HG02938 (cell line): ENCODE data around the gene COIL.
A peak's percentile ranks its signal among the peaks of the same experiment; 100 is the strongest.
"Not testable (repeated sequence)": the region's sequence is repeated elsewhere in the genome, so short reads cannot be mapped to it uniquely, and the experiment has no call there.

Source experiments
- ATAC-seq: cut with Tn5 transposase; IDR thresholded peaks from one replicate; pipeline ENCODE4 v1.9.1; 2021; ENCODE audit warnings: mild to moderate bottlenecking, moderate library complexity; ENCODE audit not compliant: unreplicated experiment

Gene COIL

DNA sequence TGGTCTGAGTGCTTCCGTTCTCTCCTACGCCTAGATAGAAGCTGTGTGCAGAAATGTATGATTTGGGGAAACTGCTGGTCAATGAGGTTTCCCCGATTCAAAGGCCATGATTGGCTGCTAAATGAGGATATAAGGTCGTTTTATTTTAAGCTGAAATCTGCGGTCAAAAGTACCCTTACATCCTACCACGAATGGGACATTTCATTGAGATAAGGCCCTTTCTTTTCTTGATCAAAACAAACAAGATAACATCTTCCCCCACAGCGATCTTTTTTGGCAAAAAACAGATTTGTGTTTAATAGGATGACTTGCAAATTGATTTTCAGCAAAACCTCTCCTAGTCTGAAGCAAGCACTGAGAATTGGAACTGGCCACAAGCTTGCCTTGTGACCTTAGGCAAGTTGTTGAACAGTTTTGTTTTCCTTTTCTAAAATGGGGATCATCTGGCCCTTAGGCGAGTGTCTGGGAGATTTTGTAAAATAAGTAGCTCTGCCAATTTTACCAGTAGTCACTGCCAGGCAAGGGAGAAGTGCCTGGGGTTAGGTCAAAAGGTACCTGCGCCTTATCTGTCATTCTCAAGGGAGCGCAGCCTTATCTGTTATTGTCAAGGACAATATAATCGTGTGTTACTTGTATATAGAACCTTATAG lies 17.7 kb upstream of the COIL start:
- ATAC-seq, result no peak

DNA sequence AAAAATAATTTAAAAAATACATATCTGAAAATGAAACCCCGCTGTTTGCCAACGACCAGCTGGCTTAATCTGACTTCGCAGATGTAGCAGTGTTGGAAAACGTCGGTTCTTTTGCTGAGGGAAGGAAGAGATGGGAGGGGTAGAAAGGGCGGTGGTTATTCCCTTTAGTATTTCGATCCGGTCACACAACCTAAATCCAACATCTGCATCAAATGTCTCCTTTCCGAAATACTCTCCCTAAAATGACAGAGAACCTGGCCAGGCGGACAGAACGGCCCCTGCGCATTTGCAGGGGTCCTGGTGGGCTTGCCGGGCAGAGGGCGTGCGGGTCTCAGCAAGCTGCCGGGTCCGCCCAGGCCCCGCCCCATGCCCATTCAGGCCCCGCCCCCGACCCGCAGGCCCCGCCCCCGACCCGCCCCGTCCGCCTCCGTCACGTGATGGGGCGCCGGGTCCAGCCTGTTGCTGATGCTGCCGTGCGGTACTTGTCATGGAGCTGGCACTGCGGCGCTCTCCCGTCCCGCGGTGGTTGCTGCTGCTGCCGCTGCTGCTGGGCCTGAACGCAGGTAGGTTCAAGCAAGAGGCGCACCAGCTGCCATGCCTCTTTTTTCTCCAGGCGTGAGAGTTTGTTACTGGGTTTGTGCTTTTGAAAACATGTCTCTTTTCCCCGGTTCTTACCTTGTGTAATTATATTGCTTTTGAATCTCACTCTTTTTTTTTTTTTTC lies 17.0 kb upstream of the COIL start, which contains the start of gene SCPEP1:
Gene SCPEP1 (plus strand): TSS at position 459 of the 723 bp plus-strand sequence. CDS start 29 bp downstream, at position 488.
- peak; percentile 68 for ATAC-seq

DNA sequence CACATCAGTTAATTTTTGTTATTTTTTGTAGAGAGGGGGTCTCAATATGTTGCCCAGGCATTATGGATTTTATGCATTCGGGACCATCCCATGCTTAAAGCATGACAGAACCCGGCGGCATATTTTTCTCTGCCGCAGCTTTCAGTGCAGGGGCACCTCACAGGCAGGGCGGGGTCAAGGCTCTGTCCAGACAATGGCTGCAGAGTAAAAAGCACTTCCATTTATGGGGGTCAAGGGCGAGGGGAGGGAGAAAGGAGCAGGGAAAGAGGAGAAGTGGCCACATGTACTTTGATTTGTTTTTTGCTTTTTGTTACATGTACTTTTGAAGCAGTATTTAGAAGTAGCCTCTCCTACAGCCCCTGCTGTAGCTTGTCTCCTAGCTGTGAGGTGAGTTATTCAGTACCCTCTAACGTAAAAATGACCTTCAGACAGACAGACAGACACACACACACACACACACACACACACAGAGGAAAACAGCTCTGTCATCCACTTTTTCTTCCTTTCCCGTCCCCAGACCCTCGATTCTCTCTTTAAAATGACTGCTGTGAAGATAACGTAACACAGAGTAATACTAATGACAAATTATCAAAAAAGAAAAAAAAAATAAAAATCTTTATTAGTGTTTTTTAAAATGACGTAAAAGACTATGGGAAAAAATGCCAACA lies 16.2 kb upstream of the COIL start:
- ATAC-seq, result no peak

DNA sequence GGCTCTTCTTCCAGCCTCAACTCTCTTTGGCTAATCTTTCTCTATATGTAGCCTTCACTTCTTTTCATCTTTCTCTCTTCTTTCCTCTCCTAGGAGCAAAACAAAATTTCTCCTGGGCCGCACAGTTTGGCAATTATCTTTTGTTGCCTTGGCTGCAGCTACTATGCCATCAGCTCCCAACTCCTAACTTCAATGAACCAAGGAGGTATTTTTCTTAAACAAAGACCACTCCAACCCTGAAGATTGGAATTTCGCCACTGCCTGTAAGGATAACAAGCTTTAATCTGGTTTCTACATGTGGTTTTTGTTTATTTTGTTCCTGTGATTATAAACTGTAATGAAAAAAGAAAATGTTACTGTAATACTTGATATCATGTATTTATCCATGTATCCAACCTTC lies 14.8 kb upstream of the COIL start:
- no peak for ATAC-seq

DNA sequence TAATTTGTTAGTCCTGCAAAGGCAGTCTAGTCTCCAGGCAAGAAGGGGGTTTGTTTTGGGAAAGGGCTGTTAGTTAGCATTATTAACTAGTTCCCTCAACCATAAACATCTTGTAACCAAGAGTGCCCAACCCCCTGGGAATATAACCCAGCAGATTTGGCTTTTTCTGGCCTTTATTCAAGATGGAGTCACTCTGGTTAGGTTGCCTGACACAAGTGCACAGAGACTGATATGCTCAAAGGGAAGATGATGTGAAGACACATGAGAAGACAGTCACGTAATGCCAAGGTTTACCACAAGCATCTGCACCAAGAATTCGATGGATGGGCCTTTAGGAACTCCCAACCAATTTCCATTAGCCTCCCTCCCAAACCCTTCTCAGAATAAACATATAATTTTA lies 13.2 kb upstream of the COIL start:
- no peak for ATAC-seq

DNA sequence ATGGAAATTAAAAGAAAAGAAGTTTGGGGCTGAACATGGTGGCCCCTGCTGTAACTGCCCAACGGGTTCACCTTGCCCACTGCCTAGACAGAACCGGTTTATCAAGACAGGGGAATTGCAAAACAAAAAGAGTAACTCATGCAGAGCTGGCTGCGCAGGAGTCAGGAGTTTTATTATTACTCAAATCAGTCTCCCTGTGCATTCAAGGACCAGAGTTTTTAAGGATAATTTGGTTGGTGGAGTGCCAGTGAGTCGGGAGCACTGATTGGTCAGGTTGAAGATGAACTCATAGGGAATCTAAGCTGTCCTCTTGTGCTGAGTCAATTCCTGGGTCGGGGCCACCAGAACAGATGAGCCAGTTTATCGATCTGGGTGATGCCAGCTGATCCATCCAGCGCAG lies 12.7 kb upstream of the COIL start:
- no peak for ATAC-seq

DNA sequence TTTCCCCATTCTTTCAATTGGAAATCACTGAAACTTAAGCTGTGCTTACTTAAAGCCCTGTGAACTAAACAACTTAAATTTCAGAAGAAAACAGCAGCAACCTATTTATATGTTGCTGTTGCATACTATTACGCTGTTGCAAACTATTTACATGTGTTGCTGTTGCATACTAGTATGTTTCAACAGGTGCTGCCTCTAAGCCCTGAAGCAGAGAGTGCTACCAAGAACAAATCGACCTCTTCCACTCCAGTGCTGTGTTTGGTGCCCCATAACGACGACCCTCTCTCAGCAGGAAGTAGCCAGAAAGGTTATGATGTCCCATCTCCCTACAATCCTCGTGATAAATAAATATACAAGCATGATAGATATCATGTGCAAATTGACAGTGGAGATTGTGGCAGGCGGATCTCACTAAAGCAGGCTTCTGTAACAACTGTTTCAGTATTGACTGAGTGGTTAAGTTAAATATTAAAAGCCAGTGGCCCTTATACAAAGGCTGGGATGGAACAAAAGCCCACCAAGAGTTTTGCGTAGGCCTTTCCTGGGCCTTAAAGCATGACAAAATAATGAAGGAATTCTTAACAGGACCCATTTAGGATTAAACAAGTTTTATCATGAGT lies 11.4 kb upstream of the COIL start:
- no peak for ATAC-seq

DNA sequence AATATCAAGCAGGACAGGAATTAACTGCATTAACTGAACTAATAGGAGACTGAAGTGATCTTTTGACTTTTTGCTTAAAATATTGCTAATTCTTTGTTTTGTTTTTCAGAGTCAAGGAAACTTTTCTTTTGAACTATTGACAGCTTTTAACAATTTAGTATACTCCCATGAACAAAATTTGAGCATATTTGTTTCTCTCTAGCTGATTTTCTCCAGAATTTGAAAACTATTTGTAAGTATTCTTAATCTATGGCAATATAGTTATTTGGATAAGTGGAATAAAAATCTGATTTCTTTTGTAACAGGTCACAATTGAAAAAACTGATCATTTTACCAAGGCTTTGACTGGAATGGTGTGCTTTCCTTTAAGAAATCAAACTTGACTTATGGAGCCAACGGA lies 10.1 kb upstream of the COIL start:
- ATAC-seq, result no peak

DNA sequence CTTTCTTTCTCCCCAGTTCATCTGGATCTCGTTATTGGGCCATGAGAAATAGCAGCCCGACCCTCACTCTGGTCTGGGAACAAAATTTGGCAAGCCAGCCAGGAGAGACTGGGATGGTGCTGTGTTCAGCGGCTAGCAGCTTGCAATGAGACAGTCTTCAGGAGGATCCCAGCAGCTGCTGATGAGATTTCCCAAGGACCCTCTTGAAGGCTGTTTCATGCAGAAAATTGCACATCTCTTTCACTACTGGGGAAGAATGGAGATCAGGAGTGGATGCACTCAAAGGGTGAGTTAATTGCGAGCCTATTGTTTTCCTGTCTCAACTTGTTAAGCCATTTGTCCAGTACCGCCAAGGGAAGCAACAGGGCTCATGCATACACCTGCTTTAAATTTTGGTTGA lies 5.5 kb upstream of the COIL start:
- no peak for ATAC-seq

DNA sequence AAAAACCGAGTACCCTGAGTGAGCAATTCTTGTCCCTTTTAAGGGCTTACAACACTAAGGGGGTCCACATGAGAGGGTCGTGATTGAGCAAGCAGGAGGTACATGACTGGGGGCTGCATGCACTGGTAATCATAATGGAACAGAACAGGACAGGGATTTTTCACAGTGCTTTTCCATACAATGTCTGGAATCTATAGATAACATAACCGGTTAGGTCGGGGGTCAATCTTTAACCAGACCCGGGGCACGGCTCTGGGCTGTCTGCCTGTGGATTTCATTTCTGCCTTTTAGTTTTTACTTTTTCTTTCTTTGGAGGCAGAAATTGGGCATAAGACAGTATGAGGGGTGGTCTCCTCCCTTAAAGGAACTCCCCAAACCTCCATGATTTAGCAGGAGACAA lies 4.8 kb upstream of the COIL start:
- ATAC-seq, result not testable (repeated sequence)

DNA sequence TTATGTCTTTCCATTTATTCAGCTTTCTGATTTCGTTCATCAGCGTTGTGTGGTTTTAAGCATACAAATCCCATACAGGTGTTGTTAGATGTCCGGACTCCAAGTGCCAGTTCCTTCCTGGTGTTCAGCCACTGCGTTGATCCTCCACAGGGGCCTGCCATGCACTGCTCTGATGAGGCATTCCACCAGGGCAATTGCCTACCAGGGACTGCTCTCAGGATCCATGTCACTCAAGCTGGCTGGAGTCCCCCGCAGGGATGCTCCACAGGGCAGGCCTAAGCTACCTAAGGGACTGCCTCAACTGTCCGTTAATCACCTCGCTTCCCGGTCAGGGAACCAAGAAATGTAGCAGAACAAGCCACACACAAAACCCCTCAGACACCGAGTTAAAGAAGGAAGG lies 4.4 kb upstream of the COIL start:
- not testable (repeated sequence) for ATAC-seq

DNA sequence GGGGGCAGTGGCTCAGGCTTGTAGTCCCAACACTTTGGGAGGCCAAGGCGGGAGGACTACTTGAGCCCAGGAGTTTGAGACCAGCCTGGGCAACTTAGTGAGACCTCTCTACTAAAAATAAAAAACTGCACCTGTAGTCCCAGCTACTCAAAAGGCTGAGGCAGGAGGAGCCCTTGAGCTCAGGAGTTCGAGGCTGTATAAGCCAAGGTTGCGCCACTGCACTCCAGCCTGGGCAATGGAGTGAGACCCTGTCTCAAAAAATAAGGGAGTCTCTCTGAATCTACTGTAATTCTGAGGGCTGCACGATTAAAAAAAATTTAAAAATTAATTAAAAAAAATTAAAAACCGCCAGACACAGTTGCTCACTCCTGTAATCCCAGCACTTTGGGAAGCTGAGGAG lies 3.9 kb downstream of the COIL start:
- ATAC-seq, result no peak

DNA sequence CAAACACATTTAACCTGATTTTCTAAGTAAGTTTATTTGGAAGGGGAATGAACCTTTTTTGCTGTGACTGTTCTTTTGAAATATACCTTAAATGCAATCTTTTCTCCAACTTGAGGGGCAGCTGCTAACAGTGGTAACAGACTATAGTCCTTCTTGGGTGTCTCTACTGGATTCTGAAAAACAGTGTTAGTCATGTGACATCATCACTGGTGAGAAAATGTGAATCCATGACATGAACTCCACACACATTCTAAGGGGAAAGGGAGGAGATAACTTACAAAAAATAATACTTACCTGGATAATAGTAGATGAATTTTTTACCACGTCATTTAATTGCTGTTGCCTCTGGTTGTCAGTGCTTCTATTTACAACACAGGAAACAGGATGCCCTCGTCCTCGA lies 11.3 kb downstream of the COIL start:
- no peak for ATAC-seq

DNA sequence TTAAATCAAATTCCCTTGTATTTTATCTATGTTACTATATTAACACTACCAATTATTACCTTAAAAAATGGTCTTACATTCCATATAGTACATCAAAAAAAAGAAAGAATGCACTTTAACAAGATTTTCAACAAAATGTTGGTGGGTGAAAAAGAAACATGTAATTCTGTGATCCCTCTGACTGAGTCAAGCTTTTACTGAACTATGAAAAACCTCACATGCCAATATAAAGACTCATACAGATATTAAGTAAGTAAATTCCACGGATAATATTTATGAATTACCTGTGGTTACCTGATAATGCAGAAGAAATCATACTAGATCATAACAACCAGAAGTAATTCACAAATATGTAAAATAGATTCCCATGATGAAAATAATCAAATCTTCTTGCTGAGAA lies 12.4 kb downstream of the COIL start:
- ATAC-seq, result no peak

DNA sequence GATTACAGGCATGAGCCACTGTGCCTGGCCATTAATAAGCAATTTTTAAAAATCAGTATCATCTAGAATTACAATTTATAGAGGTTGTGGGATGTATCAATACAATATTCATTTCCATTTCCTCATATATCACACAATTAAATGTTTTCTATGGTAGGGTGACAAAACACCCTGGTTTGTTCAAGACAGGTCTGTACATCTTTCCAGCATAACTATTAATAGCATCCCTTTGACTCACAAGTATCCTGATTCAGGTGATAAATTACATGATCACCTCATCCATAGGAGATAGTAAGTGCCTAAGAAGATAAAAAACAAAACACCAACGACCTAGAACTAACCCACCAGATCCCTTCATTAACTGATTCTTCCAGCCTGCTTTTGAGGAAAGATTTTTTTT lies 13.1 kb downstream of the COIL start:
- no peak for ATAC-seq

DNA sequence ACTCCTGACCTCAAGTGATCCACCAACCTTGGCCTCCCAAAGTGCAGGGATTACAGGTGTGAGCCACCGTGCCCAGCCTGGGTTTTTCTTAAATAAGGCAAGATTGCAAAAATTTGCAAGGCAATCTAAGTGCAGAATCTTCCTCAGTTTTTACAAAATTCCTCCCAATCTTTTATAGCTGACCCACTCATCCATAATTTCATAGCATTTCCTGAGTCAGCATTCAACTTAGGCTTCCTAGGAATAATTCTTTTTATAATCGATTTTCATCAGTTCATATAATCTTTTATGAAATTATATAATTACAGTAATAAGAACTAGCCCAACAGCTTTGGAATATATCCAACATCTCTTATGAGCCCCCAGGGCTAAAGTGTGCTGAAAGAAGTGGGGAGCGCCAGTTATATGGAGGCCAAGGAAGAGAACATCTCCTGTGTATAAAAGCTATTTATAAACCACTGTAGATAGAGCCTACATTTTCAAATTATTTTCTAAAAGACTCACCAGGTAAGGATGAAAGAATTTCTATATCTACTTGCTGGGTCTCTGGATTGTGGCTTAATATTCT lies 14.8 kb downstream of the COIL start:
- no peak for ATAC-seq

DNA sequence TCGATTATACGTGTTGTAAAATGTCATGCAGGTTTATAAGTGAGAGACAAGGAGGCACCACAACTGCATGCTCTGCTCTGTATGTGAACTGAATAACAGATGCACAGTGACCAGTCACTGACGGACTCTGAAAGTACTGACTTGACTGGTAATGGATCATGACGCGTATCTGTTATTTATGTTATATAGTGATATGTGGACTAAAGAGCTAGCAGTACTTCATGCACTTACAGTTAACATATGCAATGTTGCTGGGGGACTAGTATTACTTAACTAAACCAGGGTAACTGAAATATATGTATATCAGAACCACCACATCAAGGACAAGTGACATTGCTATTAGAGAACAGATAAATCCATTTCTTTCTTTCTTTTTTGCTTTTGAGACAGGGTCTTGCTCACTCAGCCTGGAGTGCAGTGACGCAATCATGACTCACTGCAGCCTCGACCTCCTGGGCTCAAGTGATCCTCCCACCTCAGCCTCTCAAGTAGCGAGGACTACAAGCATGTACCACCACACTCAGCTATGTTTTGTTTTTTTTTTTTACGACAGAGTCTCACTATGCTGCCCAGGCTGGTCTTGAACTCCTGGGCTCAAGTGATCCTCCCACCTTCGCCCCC lies 17.2 kb downstream of the COIL start:
- no peak for ATAC-seq

DNA sequence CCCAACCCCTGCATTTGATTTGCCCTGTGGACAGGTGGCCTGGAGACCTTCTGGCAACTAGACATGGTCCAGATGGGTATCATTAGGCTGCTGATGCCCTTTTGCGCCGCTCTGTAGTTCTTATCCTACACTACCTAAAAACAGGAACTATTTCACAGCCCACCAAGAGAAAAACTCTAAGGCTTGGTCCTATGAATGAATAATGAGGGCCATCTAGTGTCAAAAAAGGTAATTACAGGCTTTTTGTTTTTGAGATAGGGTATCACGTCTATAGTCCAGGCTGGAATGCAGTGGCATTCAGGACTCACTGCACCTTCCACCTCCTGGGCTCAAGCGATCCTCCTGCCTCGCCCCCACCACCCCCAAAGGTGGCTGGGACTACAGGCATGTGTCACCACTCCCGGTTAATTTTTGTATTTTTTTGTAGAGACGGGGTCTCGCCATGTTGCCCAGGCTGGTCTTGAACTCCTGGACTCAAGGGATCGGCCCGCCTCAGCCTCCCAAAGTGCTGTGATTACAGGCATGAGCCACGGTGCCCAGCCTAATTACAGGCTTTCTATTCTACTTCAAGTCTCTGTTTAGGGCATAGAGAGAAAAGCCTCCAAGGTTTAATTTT lies 20.9 kb downstream of the COIL start:
- ATAC-seq, result peak; percentile 67

DNA sequence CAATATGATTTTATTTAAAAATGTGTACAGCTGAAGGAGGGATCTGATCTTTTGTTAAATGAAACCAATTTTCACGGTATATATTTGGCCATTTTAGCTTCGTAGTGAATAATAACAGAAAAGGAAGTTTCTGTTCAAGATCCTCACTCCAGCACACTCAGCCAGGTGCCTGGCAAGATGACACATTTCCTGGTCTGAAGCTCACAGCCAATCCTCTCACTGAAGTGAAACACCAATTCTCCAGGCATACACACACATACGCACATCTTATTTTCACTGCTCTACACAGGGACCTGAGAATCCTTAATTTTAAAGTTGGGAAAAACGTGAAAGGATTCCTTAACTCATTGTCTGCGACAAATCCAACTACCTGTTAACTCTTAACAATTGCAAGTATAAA lies 22.6 kb downstream of the COIL start:
- not testable (repeated sequence) for ATAC-seq

DNA sequence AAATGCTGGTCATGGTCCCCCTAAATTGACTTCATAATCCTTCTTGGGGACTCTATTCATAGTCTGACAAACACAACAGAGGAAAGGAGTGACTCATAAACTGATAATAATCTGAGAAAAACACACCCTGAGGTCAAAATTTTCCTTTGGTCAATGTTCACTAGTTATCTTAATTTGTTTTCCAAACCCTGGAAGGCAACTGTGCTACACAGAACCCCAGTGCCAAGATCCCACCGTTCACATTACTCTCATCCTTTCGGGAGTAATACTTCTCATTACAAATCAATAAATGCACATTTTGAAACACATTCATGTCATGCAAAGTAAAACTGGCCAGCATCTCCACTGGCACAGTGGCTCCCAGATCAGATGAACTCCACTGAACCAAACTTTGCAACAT lies 23.2 kb downstream of the COIL start:
- no peak for ATAC-seq
